ENCODE data around the gene FOXA2.

GRCh38 chr20:22629927-22630326 lies 45.6 kb upstream of the FOXA2 start:
- no peak for TF ChIP-seq CTCF (conservative IDR thresholded peaks at IDR 0.05)
- no peak for TF ChIP-seq ZFX (IDR thresholded peaks at IDR 0.05)

Data from C4-2B (cell line).